Heart left ventricle (tissue), 13 donors: ENCODE results near the gene CDH13.

Experiments
- POLR2A ChIP-seq, 2 donors: fragments of 450-650 bp; IDR thresholded peaks; one replicate each; pipeline ENCODE4 v1.6.1; 2017; ENCODE audit warnings: antibody characterized with exemption in 2 of 2, mild to moderate bottlenecking in 2 of 2, moderate library complexity in 2 of 2
- TF ChIP-seq, protein P1 (sequence below), 12 donors: fragments of 200-600 bp; sonication (generic) in 4 of 12; IDR thresholded peaks; one replicate each; pipeline versions ENCODE4 v1.5.0 to v1.8.0; 2018 to 2022; ENCODE audit warnings: antibody characterized with exemption in 12 of 12, mild to moderate bottlenecking in 5 of 12
- donor health status: ischemic (EF 13 %, LVEDD 7.1; RV severe dilation, severe dysfunction).
- donor health status: DM: no; HTN: yes; CAD: no.
- donor health status: DM: no; HTN: no; CAD: no.
- donor health status: ischemic (EF 25% LVEDD 6.9; RV normal size, moderate dysfunction).
- donor health status: ischemic (EF 25% LVEDD 5.7; RV mildly dilated, moderate dysfunction).
- donor health status: ischemic (EF 35%, LVEDD 5.7; RV mildly dilated, moderate dysfunction).
- donor health status: nonischemic (EF 11% LVEDD 7.7; RV severe dilation, severe dysfunction).
- donor health status: DM: yes; HTN: yes; CAD: no.
- donor health status: PGD.
- donor health status: ischemic (EF 29% LVEDD 5.4; RV normal size, mild dysfunction).
- donor health status: nonischemic (EF 23%, LVEDD 6.1; RV moderate dilation, normal function).

DNA sequence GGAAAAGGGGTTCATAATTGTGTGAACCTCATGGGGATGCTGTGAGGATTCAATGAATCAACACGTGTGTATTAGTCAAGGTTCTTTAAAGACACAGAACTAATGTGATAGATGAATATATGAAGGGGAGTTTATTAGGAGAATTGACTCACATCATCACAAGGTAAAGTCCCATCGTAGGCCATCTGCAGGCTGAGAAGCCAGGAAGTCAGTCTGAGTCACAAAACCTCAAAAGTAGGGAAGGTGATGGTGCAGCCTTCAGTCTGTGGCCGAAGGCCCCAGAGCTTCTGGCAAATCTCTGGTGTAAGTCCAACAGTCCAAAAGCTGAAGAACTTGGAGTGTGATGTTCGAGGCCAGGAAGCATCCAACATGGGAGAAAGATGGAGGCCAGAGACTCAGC is 413.4 kb downstream of the CDH13 start:
- TF ChIP-seq, protein P1, sequence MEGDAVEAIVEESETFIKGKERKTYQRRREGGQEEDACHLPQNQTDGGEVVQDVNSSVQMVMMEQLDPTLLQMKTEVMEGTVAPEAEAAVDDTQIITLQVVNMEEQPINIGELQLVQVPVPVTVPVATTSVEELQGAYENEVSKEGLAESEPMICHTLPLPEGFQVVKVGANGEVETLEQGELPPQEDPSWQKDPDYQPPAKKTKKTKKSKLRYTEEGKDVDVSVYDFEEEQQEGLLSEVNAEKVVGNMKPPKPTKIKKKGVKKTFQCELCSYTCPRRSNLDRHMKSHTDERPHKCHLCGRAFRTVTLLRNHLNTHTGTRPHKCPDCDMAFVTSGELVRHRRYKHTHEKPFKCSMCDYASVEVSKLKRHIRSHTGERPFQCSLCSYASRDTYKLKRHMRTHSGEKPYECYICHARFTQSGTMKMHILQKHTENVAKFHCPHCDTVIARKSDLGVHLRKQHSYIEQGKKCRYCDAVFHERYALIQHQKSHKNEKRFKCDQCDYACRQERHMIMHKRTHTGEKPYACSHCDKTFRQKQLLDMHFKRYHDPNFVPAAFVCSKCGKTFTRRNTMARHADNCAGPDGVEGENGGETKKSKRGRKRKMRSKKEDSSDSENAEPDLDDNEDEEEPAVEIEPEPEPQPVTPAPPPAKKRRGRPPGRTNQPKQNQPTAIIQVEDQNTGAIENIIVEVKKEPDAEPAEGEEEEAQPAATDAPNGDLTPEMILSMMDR (IDR thresholded peaks at IDR 0.05): no peak
- no peak for TF ChIP-seq POLR2A (IDR thresholded peaks at IDR 0.05)
